Measurements from ENCODE around the gene EXD2. TPM values are rescaled to one million over a fixed set of nuclear protein-coding genes. Genes with fewer than 3 reads are reported as not detected.
A peak's percentile ranks its signal among the peaks of the same experiment; 100 is the strongest.
"Not testable (repeated sequence)": the region's sequence is repeated elsewhere in the genome, so short reads cannot be mapped to it uniquely, and the experiment has no call there.

The EXD2 gene
- total RNA-seq, 1 donor from 2014 or later, result 20.9 TPM

DNA sequence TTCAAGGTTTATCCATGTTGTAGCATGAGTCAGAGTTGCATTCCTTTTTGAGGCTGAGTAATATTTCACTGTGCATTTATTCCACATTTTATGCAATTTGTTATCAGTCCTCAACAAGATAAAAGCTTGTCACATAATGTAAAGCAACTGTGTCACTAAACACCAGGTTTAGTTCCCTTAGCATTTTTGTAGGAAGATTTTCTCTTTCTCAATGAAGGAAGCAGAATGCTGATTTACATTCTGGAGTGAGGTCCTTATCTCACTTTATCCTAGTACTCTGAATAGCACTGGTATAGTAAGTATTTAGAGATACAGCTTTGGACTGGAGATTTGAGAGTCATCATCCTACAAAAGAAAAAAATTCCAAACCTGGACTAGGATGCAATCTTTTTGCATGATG, 9.8 kb upstream of the EXD2 start:
- Mint-ChIP-seq H3K4me3 (no peak overlapping the region), H3K4me1 (no peaks in the 10 kb centered on the region), H3K27ac (ENCODE audit: unreplicated experiment) (no peak overlapping the region), H3K9me3 (no peaks in the 10 kb centered on the region), H3K36me3 (ENCODE audit: low read depth) (no peaks in the 10 kb centered on the region), H3K27me3 (ENCODE audit: low read depth) (peaks cover 22% of the 10 kb centered on the region)
- DNase-seq (ENCODE audit: low read depth, low spot score), result no peak
- TF ChIP-seq CTCF (conservative IDR thresholded peaks at IDR 0.05), result no peak

GRCh38 chr14:69182580-69182979, 8.7 kb upstream of the EXD2 start:
- DNase-seq (ENCODE audit: low read depth, low spot score); H3K27ac Mint-ChIP-seq (ENCODE audit: unreplicated experiment); H3K4me3 Mint-ChIP-seq; H3K9me3 Mint-ChIP-seq; H3K4me1 Mint-ChIP-seq; H3K36me3 Mint-ChIP-seq (ENCODE audit: low read depth): not testable (repeated sequence)
- peaks cover 16% of the 10 kb centered on the region for H3K27me3 Mint-ChIP-seq (ENCODE audit: low read depth)

- Mint-ChIP-seq H3K27me3 (ENCODE audit: low read depth) (peaks cover 17% of the 10 kb centered on the region), H3K36me3 (ENCODE audit: low read depth) (no peaks in the 10 kb centered on the region), H3K4me1 (no peaks in the 10 kb centered on the region), H3K27ac (ENCODE audit: unreplicated experiment) (no peak overlapping the region), H3K4me3 (no peak overlapping the region), H3K9me3 (no peaks in the 10 kb centered on the region)
- TF ChIP-seq CTCF (conservative IDR thresholded peaks at IDR 0.05), result no peak
- no peak for DNase-seq (ENCODE audit: low read depth, low spot score)
Observed at GRCh38 chr14:69183735-69184134, 7.6 kb upstream of the EXD2 start.

GRCh38 chr14:69190191-69190590, 1.1 kb upstream of the EXD2 start:
- no peak for TF ChIP-seq CTCF (conservative IDR thresholded peaks at IDR 0.05)
- H3K9me3 Mint-ChIP-seq, result no peaks in the 10 kb centered on the region
- peaks cover 2% of the 10 kb centered on the region for H3K27me3 Mint-ChIP-seq (ENCODE audit: low read depth)
- DNase-seq (ENCODE audit: low read depth, low spot score), result no peak
- H3K27ac Mint-ChIP-seq (ENCODE audit: unreplicated experiment), result no peak overlapping the region
- H3K4me1 Mint-ChIP-seq, result peaks cover 17% of the 10 kb centered on the region
- H3K36me3 Mint-ChIP-seq (ENCODE audit: low read depth), result no peaks in the 10 kb centered on the region
- H3K4me3 Mint-ChIP-seq, result peak overlapping the region; percentile 98

DNA sequence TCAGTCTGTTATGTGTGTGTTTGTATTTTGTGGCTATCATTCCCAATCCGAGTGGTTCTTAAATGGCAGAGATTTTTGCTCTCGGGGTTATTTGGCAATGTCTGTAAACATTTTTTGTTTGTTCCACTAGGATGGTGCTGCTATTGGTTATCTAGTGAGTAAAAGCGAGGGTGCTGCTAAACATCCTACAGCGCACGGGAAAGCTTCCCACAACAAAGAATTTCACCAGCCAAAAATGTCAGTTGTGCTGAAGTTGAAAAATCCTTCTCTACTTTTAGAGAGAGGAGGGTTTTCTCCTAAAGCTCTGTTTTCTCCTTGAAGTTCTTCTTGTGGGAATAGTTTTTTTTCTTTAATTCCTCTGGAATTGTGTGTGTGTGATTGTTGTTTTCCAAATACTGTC, 2.4 kb downstream of the EXD2 start:
- TF ChIP-seq CTCF (conservative IDR thresholded peaks at IDR 0.05), result no peak
- peaks cover 4% of the 10 kb centered on the region for H3K36me3 Mint-ChIP-seq (ENCODE audit: low read depth)
- DNase-seq (ENCODE audit: low read depth, low spot score), result no peak
- H3K4me1 Mint-ChIP-seq, result peaks cover 17% of the 10 kb centered on the region
- no peaks in the 10 kb centered on the region for H3K9me3 Mint-ChIP-seq
- no peaks in the 10 kb centered on the region for H3K27me3 Mint-ChIP-seq (ENCODE audit: low read depth)
- no peak overlapping the region for H3K27ac Mint-ChIP-seq (ENCODE audit: unreplicated experiment)
- peak overlapping the region; percentile 74 for H3K4me3 Mint-ChIP-seq

DNA sequence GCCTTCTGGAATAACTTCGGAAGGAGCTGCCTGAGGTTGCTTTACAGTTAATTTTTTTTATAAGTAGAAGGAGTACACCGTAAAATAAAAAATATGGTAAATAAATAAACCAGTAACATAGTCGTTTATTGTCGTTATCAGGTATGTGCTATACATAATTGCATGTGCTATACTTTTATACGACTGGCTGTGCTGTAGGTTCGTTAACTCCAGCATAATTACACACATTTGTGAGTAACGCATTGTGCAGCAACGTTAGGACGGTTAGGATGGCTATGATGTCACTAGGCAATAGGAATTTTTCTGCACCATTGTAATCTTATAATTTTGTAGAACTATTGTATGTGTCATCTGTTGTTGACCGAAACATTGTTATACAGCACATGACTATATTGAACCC, 8.5 kb downstream of the EXD2 start:
- no peak for DNase-seq (ENCODE audit: low read depth, low spot score)
- Mint-ChIP-seq H3K9me3 (no peaks in the 10 kb centered on the region), H3K27ac (ENCODE audit: unreplicated experiment) (no peak overlapping the region), H3K36me3 (ENCODE audit: low read depth) (peaks cover 4% of the 10 kb centered on the region), H3K27me3 (ENCODE audit: low read depth) (no peaks in the 10 kb centered on the region), H3K4me1 (no peaks in the 10 kb centered on the region), H3K4me3 (no peak overlapping the region)
- no peak for TF ChIP-seq CTCF (conservative IDR thresholded peaks at IDR 0.05)
